GM18517 (cell line): Measurements from ENCODE around the gene RPN2.
A peak's percentile ranks its signal among the peaks of the same experiment; 100 is the strongest.
"Not testable (repeated sequence)": the region's sequence is repeated elsewhere in the genome, so short reads cannot be mapped to it uniquely, and the experiment has no call there.

Source experiments
- ATAC-seq: cut with Tn5 transposase; IDR thresholded peaks from one replicate; pipeline ENCODE4 v1.9.1; 2021; ENCODE audit warnings: mild to moderate bottlenecking, moderate library complexity; ENCODE audit not compliant: unreplicated experiment

Gene RPN2

DNA sequence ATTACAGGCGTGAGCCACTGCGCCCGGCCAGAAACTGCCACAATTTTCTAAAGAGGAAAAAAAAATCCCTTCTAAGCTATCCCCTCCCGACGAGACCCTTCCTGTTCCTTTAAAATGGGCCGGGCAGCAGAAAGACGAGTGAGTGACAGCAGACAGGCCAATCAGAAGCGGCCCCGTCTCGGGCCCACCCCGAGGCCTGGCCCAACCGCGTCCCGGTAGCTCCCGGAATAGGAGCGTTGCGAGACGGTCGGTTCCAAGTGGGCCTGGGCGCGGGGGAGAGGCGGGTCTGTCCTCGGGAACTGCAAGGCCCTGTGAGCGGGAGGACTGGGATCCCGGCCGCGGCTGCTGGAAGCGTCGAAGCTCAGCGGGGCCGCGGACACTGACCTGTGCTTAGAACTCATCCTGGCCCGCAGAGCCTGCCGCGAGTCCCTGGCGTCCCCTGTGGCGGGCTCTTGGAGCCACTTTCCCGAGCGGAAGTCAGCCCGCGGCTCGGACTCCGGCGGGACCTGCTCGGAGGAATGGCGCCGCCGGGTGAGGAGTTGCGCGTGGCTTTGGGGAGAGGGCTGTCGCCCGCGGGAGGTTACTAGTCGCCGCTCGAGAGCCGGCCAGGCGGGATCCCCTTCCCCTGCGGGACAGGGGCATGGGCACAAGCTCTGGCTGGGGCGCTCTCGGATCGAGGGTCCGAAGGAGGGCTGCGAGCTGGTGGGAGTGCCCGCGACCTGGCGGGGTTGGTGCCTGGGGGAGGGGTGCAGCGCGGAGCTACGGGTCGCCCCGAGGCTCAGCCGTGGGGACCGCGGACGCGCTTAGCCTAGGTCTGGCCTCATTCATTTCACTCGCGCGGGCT lies at the start of gene RPN2, which contains the start of gene MROH8:
Gene RPN2 (plus strand): TSS at position 492 of the 844 bp plus-strand sequence. CDS start 27 bp downstream, at position 519.
Gene MROH8 (minus strand): TSS at position 710 of the 844 bp plus-strand sequence.
- ATAC-seq = peak; percentile 77

DNA sequence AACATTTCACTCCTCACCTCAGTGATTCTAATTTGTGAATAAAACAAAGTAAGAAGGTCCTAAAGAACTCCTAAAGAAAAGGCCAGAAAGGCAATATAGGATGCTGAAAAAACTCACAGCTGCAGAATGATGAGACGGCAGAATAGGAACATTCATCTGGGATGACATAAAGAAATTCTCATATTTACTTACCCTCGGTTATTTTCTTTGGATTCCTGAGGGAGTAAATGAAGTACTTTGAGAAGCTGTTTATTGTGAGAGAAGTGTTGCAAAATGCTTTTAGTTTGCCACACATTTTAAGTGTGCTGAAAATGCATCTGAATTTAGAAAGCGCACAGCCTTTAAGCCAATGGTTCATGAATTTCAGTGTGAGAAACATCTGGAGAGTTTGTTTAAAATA lies 47.6 kb upstream of the RPN2 start:
- no peak for ATAC-seq

DNA sequence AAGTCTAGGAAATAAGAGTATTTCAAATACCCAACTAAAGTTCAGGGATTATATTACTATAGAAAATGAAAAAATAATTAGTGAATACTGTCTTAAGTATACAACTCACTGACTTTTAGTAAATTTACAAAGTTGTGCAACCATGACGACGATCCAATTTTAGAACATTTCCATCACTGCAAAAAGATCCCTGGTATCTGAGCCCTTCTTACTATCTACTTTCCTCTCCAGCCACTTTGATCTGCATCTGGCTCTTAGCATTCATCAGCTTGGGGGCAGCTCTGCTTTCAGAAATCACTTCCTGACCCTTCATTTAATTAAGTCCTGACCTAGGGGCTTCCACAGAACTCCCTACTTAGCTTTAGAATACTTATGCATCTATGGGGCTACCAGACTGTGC lies 45.2 kb upstream of the RPN2 start:
- ATAC-seq = no peak

DNA sequence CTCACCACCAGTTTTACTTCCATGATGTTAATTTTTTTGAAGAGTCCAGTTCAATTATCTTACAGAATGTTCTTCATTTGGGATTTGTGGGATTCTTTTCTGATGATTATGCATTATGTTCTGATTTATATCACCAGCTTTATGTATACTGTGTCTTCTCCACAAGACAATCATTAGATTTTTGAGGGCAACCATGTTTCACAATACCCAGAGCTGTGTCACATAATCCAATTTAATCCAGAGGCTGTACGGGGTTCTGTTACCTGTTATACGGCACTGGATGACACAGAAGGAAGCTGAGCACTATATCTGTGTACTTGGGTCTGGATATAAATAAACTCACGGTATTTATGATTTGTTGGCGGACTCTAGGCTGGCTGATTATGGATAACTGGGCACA lies 41.6 kb upstream of the RPN2 start:
- ATAC-seq = no peak

DNA sequence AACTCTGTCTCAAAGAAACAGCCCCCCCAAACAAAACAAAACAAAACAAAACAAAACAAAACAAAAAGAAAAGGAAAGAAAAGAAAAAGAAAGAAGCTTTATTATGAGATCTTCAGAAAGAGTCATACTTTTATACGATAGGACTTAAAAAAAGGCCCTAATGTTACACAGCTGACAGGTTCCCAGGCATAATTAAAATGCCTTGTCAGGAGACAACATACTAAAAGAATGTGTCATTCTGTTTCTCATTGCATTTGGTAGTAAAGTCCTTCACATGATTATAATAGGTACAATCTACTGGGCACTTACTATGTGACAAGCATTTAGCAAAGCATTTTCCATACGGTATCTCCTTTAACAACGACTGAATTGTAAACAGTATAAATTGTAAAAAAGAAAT lies 36.4 kb upstream of the RPN2 start:
- no peak for ATAC-seq

DNA sequence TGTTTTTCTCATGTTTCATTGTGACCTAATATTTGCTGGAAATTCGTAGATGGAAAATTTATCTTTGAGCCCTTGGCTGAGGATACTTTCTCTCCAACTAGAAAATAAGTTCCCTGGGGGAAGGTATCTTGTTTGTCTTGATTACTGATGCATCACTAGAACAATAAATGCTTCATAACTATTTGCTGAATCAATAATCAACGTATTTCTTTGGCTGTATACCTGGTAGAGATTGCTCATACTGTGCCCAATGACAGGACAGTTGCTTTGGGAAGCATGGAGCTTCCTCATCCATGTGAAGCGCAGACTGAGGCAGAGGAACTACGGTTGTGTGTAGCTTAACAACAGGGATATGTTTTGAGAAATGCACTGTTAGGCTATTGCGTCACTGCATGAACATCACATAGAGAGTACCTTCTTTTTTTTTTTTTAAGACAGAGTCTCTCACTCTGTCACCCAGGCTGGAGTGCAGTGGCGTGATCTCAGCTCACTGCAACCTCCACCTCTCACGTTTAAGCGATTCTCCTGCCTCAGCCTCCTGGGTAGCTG lies 34.2 kb upstream of the RPN2 start:
- no peak for ATAC-seq

DNA sequence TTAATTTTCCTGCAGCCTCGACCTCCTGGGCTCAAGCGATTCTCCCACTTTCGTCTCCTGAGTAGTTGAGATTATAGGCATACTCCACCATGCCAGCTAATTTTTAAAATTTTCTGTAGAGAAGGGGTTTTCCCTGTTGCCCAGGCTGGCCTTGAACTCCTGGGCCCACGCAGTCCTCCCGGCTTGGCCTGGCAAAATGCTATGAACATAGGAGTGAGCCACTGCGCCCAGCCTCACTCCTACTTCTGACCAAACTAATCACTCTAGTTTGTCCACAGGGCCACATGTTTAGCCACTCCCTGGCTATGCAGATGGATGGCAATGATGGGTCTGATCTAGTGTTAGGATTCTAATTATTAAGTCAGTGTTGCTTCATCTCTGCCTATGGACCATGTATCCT lies 31.9 kb upstream of the RPN2 start:
- no peak for ATAC-seq

DNA sequence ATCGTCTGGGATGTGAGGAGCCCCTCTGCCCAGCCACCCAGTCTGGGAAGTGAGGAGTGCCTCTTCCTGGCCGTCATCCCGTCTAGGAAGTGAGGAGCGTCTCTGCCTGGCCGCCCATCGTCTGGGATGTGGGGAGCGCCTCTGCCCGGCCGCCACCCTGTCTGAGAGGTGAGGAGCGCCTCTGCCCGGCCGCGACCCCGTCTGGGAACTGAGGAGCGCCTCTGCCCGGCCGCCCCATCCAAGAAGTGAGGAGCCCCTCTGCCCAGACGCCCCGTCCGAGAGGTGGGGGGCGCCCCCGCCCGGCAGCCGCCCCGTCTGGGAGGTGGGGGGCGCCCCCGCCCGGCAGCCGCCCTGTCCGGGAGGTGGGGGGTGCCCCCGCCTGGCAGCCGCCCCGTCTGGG lies 28.3 kb upstream of the RPN2 start:
- ATAC-seq = not testable (repeated sequence)

DNA sequence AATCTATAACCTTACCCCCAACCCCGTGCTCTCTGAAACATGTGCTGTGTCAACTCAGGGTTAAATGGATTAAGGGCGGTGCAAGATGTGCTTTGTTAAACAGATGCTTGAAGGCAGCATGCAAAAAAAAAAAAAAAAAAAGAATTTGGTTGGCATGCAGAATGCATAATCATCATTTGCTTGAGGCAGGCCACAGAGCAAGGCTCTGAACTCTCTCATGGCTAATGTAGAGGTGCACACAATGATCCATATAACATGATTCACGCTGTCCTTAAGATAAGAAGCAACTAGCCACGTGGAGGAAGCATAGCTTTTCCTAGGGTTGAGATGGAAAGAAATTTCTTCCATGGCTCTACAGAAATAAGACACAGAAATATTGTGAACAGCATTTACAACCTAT lies 27.6 kb upstream of the RPN2 start:
- ATAC-seq = no peak

DNA sequence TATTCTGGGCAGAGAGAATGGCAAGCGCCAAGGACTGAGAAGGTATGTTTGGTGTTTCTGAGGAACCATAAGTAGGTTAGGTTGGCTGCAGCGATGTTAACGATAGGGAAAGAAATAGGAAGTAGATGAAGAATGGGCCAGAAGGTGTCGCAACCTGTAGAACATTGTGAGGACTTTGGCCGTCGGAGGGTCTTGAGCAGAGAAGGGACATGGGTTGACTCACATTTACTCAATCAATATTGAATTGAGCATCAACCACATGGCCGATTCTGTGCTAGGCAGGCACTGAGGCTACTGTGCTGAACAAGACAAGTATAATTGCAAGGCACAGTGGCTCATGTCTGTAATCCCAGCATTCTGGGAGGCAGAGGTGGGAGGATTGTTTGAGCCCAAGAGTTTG lies 26.8 kb upstream of the RPN2 start:
- ATAC-seq = no peak

DNA sequence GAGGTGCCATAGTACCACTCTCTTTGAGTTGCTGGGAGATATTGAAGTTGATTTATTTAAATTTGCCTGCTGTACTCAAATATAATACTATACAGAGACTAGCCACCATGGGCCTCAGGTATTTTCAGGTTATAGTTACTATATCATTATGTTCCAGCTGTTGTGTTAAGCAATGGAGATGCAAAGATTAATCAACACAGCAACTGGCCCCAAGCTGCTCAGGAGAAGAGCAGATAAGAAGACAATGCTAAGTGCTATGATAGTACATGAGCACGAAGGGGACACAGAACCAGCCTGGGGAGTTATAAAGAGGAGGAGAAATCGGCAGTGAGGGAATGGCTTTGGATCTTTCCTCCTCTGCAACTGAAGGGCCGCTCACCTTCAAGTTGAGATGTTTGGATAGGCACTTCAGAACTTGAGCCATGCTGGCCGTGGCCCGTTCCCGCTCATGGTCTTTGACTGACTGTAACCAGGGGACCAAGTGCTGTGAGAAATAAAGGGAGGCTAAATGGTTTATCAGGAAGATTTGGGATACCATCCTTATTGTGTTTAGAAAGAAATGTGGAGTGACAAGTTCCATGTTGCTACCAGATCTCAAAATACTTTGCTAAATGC lies 24.3 kb upstream of the RPN2 start:
- no peak for ATAC-seq

DNA sequence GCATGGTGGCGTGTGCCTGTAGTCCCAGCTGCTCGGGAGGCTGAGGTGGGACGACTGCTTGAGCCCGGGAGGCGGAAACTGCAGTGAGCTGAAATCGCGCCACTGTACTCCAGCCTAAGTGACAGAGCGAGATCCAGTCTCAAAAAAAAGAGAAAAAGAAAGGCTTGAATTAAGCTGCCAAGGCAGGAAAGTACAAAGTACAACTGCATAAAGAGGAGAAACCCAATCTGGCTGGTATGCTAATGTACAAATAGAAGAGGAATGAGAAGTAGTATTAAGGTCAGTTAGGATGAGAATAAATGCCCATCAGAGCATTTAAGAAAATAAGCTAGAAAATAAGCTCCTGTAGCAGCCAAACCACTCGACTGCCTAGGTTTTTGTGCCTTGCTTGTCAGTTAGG lies 23.1 kb upstream of the RPN2 start:
- ATAC-seq = no peak

DNA sequence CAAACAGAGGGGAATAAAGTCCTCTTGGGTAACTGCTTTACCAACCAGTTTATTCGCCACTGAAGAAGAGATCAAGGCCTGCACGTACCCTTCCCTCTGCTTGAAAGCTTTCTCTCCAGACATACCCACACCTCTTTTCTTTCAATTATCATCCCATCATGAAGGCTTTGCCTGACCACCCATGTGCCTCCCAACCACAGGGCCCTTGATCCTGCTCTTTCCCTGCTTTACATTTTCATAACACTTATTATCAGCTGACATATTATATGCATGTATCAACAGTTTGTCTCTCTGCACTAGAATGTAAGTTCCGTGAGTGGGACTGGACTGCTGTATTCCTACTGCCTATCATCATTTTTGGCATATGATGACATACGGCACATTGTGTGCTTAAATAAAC lies 20.9 kb upstream of the RPN2 start:
- no peak for ATAC-seq

DNA sequence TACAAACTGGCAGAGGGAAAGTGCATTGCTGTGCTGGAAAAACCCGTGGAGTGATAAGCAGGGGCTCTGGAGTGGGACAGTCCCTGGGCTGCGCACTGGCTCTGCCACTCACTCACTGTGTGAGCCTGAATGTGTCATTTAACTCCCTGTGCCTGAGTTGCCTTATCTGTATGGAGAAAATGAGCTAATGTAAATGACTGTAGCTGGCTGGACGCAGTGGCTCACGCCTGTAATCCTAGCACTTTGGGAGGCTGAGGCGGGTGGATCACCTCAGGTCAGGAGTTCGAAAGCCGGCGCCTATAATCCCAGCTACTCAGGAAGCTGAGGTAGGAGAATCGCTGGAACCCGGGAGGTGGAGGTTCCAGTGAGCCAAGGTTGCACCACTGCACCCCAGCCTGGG lies 18.4 kb upstream of the RPN2 start:
- ATAC-seq = no peak

DNA sequence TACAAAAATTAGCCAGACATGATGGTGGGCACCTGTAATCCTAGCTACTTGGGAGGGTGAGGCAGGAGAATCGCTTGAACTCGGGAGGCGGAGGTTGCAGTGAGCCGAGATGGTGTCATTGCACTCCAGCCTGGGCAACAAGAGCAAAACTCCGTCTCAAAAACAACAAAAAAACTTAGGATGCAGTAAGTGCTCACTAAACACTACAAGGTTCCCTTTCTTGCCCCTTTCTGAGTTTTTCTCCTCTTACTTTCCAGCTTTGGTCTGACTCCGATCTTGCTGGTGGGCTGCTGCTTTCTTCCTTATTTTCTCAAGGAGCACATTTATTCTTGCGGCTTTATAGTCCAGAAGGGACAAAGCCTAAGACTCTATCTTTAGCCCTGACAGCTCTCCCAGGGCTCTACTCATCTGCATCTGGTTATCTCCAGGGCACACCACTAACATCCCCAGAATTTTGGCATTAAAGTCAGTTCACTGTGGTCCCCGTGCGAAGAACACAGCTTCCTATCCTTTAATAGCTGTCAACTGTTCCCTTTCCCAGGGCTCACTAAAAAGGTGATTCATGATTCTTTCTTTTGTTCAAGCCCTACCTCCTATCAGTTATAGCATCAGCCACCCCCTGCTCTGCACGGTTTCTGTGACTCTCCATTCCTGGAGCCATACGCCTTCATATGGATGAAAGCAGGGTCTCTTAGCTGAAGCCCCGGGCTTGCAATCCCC lies 17.1 kb upstream of the RPN2 start:
- ATAC-seq = no peak

DNA sequence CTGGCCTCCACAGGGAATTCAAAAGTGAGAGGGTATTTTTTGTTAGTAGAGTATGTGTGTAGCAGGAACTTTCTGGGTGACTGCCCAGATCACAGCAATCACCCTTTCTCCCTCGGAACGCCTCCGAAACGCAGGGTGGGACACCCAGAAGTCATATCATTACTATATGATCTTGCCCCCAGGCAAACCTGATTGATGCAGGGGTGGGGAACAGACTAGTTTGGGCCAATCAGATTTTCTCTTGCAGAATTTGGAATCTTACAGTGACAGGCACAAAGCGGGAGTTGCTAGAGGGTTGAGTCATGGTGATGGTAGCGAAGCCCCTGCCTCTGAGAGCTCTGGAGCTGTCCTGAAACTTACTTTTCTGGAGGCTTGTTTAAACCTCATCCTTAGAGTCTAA lies 16.5 kb upstream of the RPN2 start:
- no peak for ATAC-seq

DNA sequence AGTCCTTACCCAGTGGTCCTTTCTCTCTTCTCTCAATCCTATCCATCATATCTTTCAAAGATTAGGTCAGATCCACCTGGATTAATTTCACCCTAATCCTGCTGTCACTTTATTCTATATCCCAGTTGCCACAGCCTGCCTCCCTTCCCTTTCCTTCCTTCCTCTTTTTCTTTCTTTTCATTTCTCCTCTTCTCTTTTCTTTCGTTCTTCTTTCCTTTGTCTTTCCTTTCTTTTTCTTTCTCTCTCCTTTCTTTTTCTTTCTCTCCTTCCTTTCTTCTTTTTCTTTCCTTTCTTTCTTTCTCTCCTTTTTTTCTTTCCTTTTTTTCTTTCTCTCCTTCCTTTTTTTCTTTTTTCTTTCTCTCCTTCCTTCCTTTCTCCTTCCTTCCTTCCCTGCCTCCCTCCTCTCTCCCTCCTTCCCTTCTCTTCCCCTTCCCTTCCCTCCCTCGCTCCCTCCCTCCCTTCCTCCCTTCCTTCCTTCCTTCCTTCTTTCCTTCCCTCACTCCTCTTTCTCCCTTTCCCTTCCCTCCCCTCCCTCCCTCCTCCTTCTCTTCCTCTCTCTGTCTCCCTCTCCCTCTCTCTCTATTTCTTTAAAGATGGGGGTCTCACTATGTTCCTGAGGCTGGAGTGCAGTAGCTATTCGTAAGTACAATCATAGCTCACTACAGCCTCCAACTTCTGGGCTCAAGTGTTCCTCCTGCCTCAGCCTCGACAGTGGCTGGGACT lies 15.1 kb upstream of the RPN2 start:
- no peak for ATAC-seq

DNA sequence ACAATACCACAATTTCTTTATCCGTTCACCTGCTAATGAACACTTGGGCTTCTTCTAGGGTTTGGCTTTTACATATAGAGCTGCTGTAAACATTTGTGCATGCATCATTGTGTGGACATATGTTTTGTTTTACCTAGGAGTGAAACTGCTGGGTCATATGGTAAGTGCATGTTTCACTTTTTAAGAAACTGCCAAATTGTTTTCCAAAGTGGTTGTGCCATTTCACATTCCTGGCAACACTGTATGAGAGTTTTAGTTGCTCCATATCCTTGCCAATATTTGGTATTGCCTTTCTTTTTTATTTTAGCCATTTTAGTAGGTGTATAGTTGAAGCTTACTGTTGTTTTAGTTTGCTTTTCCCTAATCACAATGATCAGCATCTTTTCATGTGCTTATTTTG lies 14.1 kb upstream of the RPN2 start:
- ATAC-seq = no peak

DNA sequence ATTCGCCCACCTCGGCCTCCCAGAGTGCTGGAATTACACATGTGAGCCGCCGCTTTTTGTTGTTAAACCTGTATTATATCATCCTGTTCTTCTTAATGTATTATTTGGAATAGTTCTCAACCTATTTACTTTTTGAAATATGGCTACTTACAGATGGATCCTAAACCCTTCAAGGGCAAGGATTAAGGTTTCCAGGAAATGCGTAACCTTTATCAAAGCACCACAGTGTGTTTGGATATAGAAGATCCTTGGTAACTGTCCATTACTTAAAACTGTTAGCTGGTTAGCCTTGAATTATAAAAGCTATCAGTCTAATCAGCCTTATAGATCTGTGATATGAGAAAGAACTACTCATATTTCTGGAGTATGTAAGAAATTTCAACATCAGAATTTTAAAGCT lies 12.3 kb upstream of the RPN2 start:
- ATAC-seq = no peak

DNA sequence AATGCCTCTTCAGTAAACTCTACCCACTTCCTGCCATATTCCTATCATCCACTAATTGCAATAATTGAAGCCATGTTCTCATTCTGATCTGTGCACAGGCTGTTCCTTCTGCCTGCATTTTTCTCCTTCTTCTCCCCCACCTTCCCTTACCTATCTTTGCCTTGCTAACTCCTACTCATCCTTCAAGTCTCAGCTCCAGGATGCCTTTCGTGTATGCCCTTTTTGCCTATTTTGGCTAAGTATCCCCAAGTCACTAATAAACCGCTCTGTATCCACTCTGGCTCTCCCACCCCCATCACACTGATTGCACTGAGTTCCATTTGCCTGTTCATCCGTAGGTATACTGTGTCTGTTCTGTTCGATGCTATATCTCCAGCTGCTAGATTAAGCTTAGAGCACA lies 6.3 kb upstream of the RPN2 start:
- no peak for ATAC-seq
